IPS-NIHi7 (cell line): ENCODE measurements around the gene GNG14.
A peak's percentile ranks its signal among the peaks of the same experiment; 100 is the strongest.
"Not testable (repeated sequence)": the region's sequence is repeated elsewhere in the genome, so short reads cannot be mapped to it uniquely, and the experiment has no call there.

Experiments
- DNase-seq: peaks from one replicate; pipeline ENCODE4 v3.0.0; 2012; ENCODE audit warnings: mixed read lengths; ENCODE audit errors: extremely low spot score

GNG14 gene

GRCh38 chr19:12667731-12668302 is 20.0 kb upstream of the GNG14 start:
- no peak for DNase-seq

GRCh38 chr19:12668346-12668745 is 19.5 kb upstream of the GNG14 start:
- no peak for DNase-seq

DNA sequence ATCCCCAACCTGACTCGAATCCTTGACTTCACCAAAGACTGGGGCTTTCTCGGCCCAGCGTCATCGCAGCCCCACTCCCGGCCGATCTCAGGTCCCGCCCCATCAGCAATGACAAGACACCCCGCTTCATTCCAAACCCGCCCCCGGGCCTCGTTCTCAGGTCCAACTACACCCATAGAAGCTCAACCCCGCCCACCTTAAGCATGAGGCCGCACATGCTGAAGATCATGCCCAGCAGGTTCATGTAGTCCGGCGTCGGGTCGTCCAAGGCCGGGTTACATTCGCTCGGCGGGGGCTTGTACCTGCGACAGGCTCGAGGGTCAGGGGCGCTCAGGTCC is 18.9 kb upstream of the GNG14 start:
- DNase-seq = no peak

DNA sequence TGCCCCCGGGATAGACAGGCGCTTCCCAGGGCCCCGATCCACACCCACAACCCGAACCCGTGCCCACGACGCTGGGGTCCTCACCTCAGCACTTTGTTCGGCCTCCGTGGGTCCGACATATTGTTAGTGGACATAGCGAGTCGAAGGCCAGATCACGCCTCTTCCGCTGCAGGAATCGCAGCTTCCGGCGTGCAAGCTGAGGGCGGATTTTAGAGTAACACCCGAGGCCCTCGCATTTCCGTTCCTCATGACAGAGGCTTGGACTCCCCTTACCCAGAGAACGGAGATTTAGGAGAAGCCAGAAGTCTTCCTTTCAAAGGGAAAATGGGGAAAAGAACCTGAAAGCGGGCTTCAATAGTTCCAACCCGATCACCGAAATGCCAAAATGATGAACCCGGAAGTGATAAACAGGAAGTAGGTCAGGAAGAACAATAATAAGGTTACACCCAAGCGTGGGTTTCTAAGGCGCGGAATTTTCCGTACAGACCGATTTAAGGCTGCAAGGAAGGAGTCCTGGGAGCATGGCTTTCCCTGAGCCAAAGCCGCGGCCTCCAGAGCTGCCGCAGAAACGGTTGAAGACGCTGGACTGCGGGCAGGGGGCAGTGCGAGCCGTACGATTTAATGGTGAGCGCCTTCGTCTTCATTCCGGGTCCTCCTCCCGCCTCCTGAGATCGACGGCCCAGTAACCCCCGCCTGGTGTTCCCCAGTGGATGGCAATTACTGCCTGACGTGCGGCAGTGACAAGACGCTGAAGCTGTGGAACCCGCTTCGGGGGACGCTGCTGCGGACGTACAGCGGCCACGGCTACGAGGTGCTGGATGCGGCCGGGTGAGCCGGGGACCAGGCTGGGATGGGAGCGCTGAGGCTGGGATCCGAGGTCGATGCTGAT is 18.3 kb upstream of the GNG14 start:
- peak; percentile 63 for DNase-seq

- no peak for DNase-seq
Observed at GRCh38 chr19:12670159-12670928, 17.5 kb upstream of the GNG14 start.

DNA sequence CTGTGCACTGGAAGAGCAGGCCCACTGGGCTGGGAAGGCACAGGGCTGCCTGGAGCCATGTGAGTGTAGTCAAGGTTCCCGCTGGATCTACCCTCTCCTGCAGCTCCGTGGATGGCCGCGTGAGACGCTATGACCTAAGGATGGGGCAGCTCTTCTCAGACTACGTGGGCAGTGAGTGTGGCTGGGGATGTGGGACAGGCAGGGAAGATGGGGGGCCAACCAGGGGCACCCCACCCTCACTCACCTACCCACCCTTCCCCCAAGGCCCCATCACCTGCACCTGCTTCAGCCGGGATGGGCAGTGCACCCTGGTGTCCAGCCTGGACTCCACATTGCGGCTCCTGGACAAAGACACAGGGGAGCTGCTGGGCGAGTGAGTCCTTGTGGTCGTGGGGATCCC is 15.1 kb upstream of the GNG14 start:
- no peak for DNase-seq

DNA sequence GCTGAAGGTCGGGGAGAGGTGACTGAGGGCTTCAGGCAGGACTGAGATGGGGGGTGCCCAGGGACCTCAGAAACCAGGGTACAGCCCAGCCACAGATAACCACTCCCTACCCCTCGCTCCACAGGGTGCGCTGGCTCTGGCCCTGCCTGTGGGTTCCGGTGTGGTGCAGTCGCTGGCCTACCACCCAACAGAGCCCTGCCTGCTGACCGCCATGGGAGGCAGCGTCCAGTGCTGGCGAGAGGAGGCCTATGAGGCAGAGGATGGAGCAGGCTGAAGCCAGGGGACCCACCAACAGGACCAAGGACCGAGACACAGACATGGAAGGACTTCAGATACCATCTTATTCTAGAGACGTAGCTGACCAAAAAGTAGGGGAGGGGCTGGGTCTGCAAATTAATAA is 12.4 kb upstream of the GNG14 start:
- DNase-seq = no peak

DNA sequence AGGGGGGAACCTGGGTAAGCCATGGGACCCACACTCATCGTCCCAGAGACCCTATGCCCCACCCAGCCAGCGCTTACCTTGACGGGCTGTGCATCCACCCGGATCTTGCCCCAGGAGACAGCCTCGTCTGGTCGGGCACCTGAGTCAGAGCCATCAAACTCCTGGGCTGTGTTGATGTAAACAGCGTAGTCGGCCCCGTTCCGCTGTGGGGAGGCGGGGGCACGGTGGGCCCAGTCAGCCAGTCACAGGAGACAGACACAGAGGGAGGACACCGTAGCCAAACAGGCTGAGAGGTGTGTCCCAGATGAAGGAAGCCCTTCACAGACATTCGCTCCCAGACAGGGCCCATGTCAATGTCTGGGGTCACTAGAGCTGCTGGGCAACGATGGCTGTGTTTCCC is 11.9 kb upstream of the GNG14 start:
- no peak for DNase-seq

DNA sequence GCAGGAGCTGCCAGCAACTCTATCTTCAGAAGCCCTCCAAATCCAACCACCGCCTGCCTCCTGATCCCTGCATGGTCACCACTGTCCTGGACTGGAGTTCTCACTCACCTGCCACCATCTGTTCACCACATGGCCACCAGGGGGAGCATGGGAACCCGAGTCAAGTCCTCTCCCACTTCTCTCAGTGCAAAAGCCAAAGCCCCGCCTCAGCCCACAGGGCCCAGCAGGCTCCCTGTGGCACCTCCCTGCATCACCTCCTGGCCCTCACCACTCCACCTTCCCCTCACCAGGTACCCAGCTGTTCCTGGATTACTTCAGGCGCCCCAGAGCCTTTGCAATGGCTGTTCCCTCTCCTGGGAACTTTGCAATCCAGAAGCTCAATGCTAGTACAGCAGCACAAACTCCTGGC is 11.4 kb upstream of the GNG14 start:
- peak; percentile 87 for DNase-seq

- no peak for DNase-seq
Observed at GRCh38 chr19:12676928-12677327, 10.9 kb upstream of the GNG14 start.

DNA sequence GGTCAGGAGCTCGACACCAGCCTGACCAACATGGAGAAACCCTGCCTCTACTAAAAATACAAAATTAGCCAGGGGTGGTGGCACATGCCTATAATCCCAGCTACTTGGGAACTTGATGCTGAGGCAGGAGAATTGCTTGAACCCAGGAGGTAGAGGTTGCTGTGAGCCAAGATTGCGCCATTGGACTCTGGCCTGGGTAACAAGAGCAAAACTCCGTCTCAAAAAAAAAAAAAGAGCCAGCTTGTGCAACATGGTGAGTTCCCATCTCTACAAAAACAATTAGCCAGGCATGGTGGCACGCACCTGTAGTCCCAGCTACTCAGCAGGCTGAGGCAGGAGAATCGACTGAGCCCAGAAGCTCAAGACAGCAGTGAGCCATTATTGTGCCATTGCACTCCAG is 9.8 kb upstream of the GNG14 start:
- DNase-seq = not testable (repeated sequence)

GRCh38 chr19:12680034-12680433 is 7.8 kb upstream of the GNG14 start:
- no peak for DNase-seq

DNA sequence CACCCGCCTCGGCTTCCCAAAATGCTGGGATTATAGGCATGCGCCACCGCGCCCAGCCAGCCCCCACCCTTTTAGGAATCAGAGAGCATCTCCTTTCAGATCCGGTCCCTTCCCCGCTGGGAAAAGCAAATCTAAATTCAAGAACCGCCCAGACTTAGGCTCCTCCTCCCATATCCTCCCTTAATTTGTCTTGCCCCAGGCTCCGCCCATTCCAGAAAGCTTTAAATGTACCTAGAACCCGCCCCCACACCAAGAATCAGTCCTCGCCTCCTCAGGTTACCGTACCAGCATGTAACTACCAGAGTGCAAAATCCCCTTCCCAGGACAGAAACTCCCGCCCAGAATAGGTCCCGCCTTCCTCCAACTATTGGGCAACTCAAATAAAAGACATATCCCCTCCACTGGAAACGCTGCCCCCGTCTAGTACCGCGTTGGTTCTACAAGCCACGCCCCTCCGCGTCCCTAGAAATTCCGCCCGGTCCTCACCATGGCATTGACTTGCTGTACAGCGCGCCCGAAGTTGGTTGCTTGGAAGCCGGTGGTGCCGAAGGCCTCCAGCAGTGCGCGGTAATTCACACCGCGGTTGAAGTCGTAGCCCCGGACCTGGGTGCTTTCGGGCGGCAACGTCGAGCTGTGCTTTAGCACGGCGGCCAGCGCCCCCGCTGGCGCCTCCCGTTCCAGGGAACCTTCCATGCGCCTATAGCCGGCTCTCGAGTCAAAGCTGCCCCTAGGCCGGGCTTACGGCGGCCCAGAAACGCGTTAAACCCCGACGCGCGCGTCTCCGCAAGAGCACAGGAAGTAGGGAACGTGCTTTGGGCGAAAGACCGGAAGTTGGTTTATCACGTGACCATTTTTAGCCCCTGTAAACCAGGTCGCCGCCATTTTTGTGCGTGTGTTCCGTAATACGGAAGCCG is 6.5 kb upstream of the GNG14 start, which contains the start of gene DHPS:
TSS of gene DHPS (minus strand) at position 807 of the 914 bp plus-strand sequence. CDS start at position 693, 114 bp downstream.
- peak; percentile 92 for DNase-seq

DNA sequence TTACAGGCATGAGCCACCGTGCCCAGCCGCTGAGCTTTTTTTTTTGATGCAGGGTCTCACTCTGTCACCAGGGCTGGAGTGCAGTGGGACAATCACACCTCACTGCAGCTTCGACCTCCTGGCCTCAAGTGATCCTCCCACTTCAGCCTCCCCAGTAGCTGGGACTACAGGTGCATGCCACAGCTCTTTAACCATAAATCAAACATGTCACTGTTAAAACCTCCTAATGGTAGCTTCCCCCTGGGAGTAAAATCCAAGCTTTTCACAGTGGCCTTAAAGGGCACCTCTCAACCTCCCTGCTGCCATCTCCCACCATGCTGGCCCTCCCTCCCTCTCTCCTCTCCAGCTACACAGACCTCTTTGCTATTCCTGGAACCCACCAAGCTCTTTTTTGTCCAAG is 2.0 kb upstream of the GNG14 start:
- no peak for DNase-seq

GRCh38 chr19:12689012-12689411 is 1.2 kb downstream of the GNG14 start:
- DNase-seq = no peak

GRCh38 chr19:12689581-12690216 is 1.9 kb downstream of the GNG14 start:
- DNase-seq = no peak

DNA sequence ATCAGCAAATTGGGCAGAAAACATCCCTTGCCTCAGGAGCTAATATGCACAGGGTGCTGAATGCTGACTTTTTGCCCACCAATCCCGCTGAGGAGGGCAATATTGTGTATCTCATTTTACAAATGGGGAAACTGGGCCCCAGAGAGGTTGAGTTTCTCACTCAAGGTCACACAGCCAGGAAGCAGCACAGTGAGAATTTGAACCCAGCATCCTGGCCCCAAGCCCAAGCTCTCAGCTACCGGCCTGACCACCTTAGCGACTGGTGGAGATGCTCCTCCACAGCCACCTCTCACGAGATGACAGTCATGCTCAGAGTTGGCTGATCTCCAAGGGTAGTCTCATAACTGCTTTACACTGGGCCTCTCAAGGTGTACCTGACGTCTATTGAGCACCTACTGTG is 5.2 kb downstream of the GNG14 start:
- no peak for DNase-seq

- no peak for DNase-seq
Observed at GRCh38 chr19:12694641-12695040, 6.8 kb downstream of the GNG14 start.

GRCh38 chr19:12695096-12695495 is 7.3 kb downstream of the GNG14 start:
- no peak for DNase-seq

- no peak for DNase-seq
Observed at GRCh38 chr19:12695514-12695913, 7.7 kb downstream of the GNG14 start.

GRCh38 chr19:12695997-12696365 is 8.2 kb downstream of the GNG14 start:
- peak; percentile 16 for DNase-seq
